ENCODE measurements around the gene TNS4. TPM values are rescaled to one million over a fixed set of nuclear protein-coding genes. Genes with fewer than 3 reads are reported as not detected.
A peak's percentile ranks its signal among the peaks of the same experiment; 100 is the strongest.

Gene TNS4
- total RNA-seq, 2 donors from 2014 or later = 0.89 to 2.5 TPM

DNA sequence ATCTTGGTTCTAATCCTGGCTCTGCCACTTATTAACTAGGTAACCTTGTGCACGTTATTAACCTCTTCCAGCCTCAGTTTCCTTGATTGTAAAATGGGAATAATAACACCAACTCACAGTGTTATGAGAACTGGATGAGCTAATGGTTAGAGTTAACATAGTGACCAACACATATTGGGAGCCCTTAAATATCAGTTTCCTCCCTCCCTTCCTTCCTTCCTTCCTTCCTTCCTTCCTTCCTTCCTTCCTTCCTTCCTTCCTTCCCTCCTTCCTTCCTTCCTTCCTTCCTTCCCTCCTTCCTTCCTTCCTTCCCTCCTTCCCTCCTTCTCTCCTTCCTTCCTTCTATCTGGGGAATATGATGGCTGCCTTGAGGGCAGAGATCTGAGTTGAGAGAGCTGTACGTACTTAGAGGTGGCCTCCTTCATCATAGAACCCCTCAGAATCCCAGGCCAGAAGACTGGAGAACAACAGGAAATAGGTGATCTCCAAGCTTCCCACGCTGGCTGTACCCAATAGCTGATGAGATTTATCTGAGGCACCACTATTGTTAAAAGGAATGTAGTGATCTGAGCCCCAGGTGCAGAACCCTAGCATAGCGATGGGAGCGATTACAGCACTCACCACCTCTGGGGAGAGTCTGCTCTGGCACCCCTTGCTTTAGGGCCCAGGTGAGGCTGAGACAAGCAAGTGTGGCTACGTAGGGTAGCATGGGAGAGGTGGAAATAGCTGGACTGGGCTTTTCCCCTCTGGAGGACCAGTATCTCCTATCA, 37.7 kb upstream of the TNS4 start:
- Histone ChIP-seq H3K4me1 (ENCODE audit: control insufficient read depth, insufficient read depth, low read length) (peaks cover 12% of the 10 kb centered on the region), H3K27ac (ENCODE audit: low read depth, low read length) (no peak overlapping the region), H3K36me3 (ENCODE audit: control insufficient read depth, insufficient read depth, low read length) (no peaks in the 10 kb centered on the region), H3K9me3 (ENCODE audit: control insufficient read depth, low read length) (no peaks in the 10 kb centered on the region), H3K27me3 (ENCODE audit: control insufficient read depth, insufficient read depth, low read length, poor library complexity, severe bottlenecking) (no peaks in the 10 kb centered on the region), H3K9ac (ENCODE audit: extremely low read depth, low read length, poor library complexity, severe bottlenecking) (no peak overlapping the region), H3K4me3 (ENCODE audit: low read length) (no peak overlapping the region)
- peaks cover 71% of the 10 kb centered on the region for H3K27me3 Mint-ChIP-seq (ENCODE audit: insufficient read depth)
- DNase-seq = peak; percentile 90
- peak overlapping the region; percentile 36 for H3K27ac Mint-ChIP-seq
- TF ChIP-seq, protein P1, sequence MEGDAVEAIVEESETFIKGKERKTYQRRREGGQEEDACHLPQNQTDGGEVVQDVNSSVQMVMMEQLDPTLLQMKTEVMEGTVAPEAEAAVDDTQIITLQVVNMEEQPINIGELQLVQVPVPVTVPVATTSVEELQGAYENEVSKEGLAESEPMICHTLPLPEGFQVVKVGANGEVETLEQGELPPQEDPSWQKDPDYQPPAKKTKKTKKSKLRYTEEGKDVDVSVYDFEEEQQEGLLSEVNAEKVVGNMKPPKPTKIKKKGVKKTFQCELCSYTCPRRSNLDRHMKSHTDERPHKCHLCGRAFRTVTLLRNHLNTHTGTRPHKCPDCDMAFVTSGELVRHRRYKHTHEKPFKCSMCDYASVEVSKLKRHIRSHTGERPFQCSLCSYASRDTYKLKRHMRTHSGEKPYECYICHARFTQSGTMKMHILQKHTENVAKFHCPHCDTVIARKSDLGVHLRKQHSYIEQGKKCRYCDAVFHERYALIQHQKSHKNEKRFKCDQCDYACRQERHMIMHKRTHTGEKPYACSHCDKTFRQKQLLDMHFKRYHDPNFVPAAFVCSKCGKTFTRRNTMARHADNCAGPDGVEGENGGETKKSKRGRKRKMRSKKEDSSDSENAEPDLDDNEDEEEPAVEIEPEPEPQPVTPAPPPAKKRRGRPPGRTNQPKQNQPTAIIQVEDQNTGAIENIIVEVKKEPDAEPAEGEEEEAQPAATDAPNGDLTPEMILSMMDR (conservative IDR thresholded peaks at IDR 0.05) = no peak
- 85 to 94% methylated on average over 2 to 6 of the region's 6 CpGs for WGBS, 2 experiments (ENCODE audit: insufficient coverage in 1 of 2, insufficient read length in 1 of 2)
- peaks cover 19% of the 10 kb centered on the region for H3K4me1 Mint-ChIP-seq
- no peaks in the 10 kb centered on the region for H3K9me3 Mint-ChIP-seq
- no peaks in the 10 kb centered on the region for H3K36me3 Mint-ChIP-seq (ENCODE audit: low read depth)
- no peak overlapping the region for H3K4me3 Mint-ChIP-seq

DNA sequence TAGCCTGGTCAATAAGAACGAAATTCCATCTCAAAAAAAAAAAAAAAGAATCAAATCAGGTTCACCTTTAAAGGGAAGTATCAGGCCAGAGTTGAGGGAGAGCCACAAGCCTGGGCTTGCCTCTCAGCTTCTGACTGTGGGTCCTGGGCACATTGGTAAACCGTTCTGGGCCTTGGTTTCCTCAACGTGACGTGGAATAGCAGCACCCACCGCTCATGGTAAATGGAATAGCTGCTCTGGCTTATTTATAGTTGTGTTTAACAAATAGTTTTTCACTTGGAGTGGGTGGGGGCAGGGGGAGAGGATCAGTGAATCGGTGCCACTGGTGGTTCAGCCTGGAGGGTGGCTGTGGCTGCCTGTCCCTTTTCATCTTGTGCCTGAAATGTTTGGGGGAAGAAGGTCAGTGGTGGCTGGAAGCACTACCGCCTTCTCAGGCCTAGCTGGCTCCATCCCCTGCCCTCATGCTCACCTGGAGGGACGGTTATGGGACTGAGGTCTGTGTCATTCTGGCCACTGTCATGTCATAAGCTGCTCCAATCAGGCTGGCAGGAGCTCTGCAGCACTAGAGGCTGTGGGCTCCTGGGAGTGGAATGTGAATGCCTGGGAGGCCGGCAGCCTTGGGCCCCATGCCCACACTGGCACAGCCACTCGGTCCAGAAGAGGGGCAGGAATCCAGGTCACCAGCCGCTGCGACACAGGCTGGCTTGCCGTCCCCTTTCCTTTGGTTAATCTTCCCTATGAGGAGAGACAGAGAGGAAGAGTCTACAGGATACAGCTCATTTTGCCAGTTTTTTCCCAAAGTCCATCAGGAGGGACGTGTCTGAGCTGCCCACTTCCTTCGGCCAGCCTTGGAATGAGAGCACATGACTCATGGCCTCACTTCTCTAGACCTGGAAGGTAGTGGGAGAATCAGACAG, 36.9 kb upstream of the TNS4 start:
- H3K4me1 Mint-ChIP-seq = peaks cover 18% of the 10 kb centered on the region
- H3K4me3 ChIP-seq (ENCODE audit: low read length) = no peak overlapping the region

More for the DNA sequence above, 36.9 kb upstream of the TNS4 start:
- TF ChIP-seq, protein P1 (conservative IDR thresholded peaks at IDR 0.05) = no peak
- Mint-ChIP-seq H3K9me3 (no peaks in the 10 kb centered on the region), H3K36me3 (ENCODE audit: low read depth) (no peaks in the 10 kb centered on the region), H3K27me3 (ENCODE audit: insufficient read depth) (peaks cover 69% of the 10 kb centered on the region), H3K4me3 (no peak overlapping the region), H3K27ac (no peak overlapping the region)
- no peaks in the 10 kb centered on the region for H3K9me3 ChIP-seq (ENCODE audit: control insufficient read depth, low read length)
- H3K27ac ChIP-seq (ENCODE audit: low read depth, low read length) = no peak overlapping the region
- no peak overlapping the region for H3K9ac ChIP-seq (ENCODE audit: extremely low read depth, low read length, poor library complexity, severe bottlenecking)
- no peak for DNase-seq
- H3K4me1 ChIP-seq (ENCODE audit: control insufficient read depth, insufficient read depth, low read length) = peaks cover 12% of the 10 kb centered on the region
- no peaks in the 10 kb centered on the region for H3K36me3 ChIP-seq (ENCODE audit: control insufficient read depth, insufficient read depth, low read length)
- whole genome bisulfite sequencing, 2 experiments (ENCODE audit: insufficient coverage in 1 of 2, insufficient read length in 1 of 2) = 92 to 94% methylated on average over 12 to 15 of the region's 15 CpGs
- H3K27me3 ChIP-seq (ENCODE audit: control insufficient read depth, insufficient read depth, low read length, poor library complexity, severe bottlenecking) = no peaks in the 10 kb centered on the region

Measured in endodermal cell (in vitro differentiated cells).